Upper lobe of right lung (tissue), 1 donor: ENCODE measurements around the gene DCAF12L2. TPM values are rescaled to one million over a fixed set of nuclear protein-coding genes. Genes with fewer than 3 reads are reported as not detected.
A peak's percentile ranks its signal among the peaks of the same experiment; 100 is the strongest.
"Not testable (repeated sequence)": the region's sequence is repeated elsewhere in the genome, so short reads cannot be mapped to it uniquely, and the experiment has no call there.

Source experiments
- ATAC-seq: fragments of 200-7000 bp; cut with Tn5 transposase; one replicate; pipeline ENCODE4 v1.9.1; 2020; ENCODE audit warnings: mild to moderate bottlenecking, moderate library complexity
- DNase-seq: peaks from one replicate; pipeline ENCODE4 v3.0.0-alpha.2; 2020
- H3K27ac ChIP-seq: fragments of 200-600 bp; one replicate; pipeline ENCODE4 v1.8.0; 2022
- H3K27me3 ChIP-seq: fragments of 200-600 bp; one replicate; pipeline ENCODE4 v1.8.0; 2022; ENCODE audit warnings: mild to moderate bottlenecking
- H3K36me3 ChIP-seq: fragments of 200-600 bp; one replicate; pipeline ENCODE4 v1.8.0; 2022
- H3K4me1 ChIP-seq: fragments of 200-600 bp; one replicate; pipeline ENCODE4 v1.8.0; 2022
- H3K4me3 ChIP-seq: fragments of 200-600 bp; one replicate; pipeline ENCODE4 v1.8.0; 2022; ENCODE audit warnings: mild to moderate bottlenecking
- H3K9me3 ChIP-seq: fragments of 200-600 bp; one replicate; pipeline ENCODE4 v1.8.0; 2022
- intact Hi-C: fragments of 100-400 bp; cut with DNase I; formaldehyde crosslinking; loops from one replicate; pipeline ENCODE4 v1.11.0; 2022
- long read RNA-seq: library from polyadenylated mRNA; unstranded; transcript quantifications from one replicate; pipeline ENCODE4 v2.0.0, GENCODE V29; 2021
- total RNA-seq: library from RNA; stranded (reverse); fragmentation: NEBNext Ultra II Directional; extraction: Animal tissue kit (Norgen Biotek cat#: 25700); gene quantifications from one replicate; pipeline ENCODE4 v1.2.1, GENCODE V29; 2021
- TF ChIP-seq, protein P1 (sequence below): fragments of 200-600 bp; IDR thresholded peaks from one replicate; pipeline ENCODE4 v1.8.0; 2022; ENCODE audit warnings: antibody characterized with exemption
- donor health status: DM: no; HTN: yes; CAD: no; lungs with severe emphysema.

The DCAF12L2 gene
- not detected for total RNA-seq
- long read RNA-seq = 0 reads

DNA sequence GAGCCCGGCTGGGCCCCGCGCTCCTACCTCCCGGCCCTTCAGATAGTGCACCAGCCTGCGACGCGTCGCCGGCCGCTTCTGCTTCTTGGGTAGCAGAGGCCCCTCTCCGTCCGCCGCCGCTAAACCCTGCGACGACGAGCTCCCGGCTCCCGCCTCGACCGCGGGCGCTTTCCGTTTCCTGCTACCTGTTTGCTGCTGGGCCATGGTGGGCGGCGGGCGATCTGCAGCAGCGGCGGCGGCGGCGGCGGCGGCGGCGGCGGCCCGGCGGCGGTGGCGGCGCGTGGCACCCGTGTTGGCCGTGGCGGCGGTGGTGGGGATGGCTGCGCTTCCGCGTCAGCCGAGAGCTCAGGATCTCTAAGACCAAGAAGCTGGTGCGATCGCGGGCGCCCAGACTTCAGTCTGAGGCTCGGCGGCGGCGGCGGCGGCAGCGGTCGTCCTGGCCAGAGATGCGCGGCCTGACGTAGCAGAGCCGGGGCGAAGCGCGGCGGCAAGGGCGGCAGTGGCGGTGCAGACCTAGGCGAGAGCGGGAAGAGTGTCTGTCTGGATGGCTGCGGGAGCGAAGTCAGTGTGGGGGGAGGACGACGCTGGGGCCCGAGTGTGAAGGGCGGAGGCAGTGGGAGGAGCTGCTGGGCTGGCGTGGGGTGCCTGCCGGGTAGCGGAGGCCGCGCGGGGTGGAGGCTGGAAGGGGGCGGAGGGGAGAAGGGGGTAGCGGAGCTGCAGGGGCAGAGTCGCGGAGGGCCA lies at the start of gene DCAF12L2:
Gene DCAF12L2 (minus strand): TSS at position 569 of the 741 bp plus-strand sequence. CDS start 365 bp downstream, at position 204.
- Histone ChIP-seq H3K27ac (no peak within 1 kb of the TSS), H3K4me1 (no peaks in the 10 kb centered on the region), H3K4me3 (peak within 1 kb of the TSS; percentile 23), H3K9me3 (no peaks in the 10 kb centered on the region), H3K27me3 (no peaks in the 10 kb centered on the region), H3K36me3 (no peaks in the 10 kb centered on the region)
- DNase-seq (no peak), ATAC-seq (no peak)
- TF ChIP-seq, protein P1, sequence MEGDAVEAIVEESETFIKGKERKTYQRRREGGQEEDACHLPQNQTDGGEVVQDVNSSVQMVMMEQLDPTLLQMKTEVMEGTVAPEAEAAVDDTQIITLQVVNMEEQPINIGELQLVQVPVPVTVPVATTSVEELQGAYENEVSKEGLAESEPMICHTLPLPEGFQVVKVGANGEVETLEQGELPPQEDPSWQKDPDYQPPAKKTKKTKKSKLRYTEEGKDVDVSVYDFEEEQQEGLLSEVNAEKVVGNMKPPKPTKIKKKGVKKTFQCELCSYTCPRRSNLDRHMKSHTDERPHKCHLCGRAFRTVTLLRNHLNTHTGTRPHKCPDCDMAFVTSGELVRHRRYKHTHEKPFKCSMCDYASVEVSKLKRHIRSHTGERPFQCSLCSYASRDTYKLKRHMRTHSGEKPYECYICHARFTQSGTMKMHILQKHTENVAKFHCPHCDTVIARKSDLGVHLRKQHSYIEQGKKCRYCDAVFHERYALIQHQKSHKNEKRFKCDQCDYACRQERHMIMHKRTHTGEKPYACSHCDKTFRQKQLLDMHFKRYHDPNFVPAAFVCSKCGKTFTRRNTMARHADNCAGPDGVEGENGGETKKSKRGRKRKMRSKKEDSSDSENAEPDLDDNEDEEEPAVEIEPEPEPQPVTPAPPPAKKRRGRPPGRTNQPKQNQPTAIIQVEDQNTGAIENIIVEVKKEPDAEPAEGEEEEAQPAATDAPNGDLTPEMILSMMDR = no peak
- intact Hi-C loops = no loop called here

DNA sequence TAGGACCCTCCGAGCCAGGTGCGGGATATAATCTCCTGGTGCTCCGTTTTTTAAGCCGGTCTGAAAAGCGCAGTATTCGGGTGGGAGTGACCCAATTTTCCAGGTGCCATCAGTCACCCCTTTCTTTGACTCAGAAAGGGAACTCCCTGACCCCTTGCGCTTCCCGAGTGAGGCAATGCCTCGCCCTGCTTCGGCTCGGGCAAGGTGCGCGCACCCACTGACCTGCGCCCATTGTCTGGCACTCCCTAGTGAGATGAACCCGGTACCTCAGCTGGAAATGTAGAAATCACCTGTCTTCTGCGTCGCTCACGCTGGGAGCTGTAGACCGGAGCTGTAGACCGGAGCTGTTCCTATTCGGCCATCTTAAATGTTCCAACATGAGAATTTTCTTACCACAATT lies 24.8 kb upstream of the DCAF12L2 start:
- intact Hi-C loops, H3K36me3 ChIP-seq, DNase-seq, H3K27me3 ChIP-seq, H3K4me3 ChIP-seq, H3K9me3 ChIP-seq, H3K27ac ChIP-seq, H3K4me1 ChIP-seq, ATAC-seq: not testable (repeated sequence)

DNA sequence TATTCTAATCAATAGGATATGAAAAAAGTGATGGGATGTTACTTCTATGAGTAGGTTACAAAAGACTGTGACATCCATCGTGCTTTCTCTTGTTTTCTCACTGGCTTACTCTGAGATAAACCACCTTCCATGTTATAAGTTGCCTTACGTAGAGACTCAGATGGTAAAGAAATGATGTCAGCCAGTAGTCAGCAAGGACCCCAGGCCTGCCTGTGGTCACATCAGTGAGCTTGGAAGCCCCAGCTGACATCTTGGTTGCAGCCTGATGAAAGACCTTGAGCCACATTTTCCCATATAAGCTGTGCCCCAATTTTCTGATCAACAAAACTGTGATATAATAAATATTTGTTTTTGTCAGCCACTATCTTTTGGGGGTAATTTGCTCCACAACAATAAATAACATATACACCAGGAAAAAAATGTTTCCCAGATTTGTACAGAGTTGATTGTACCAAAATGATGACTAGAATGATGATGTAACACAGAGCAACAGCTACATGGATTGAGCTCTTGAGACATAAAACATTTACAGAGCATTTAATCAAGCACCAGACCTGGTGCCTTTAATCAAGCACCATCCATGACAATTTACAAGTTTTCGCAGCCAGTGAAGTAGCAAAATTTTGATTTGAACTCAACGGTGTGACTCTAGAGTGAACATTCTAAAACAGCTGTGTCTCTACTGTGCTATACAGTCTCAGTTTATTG lies 11.2 kb upstream of the DCAF12L2 start:
- Histone ChIP-seq H3K4me3 (no peak overlapping the region), H3K27me3 (no peaks in the 10 kb centered on the region), H3K4me1 (no peaks in the 10 kb centered on the region), H3K36me3 (no peaks in the 10 kb centered on the region), H3K9me3 (no peaks in the 10 kb centered on the region), H3K27ac (no peak overlapping the region)
- TF ChIP-seq, protein P1 = no peak
- ATAC-seq = no peak
- intact Hi-C loops = no loop called here
- DNase-seq = no peak

DNA sequence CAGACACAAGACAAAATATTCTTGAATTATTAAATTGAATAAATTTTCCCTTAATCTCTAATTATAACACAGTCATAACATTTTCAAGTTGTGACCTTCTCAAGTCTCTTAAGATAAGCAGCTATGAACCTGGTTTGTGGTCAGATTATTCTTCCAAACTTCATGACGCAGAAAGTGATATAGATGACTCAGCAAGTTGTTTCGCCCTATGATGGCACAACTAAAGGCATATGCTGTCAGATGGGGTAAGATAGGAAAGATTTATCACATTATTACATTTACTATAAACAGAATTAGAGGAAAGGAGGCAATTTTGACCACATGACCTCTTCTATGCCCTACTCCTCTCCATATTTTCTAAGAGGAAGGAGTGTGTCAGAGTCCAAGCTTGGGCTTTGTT lies 4.6 kb upstream of the DCAF12L2 start:
- no peaks in the 10 kb centered on the region for H3K4me1 ChIP-seq
- DNase-seq (no peak), ATAC-seq (no peak)
- no peak overlapping the region for H3K27ac ChIP-seq
- TF ChIP-seq, protein P1 = no peak
- no peaks in the 10 kb centered on the region for H3K9me3 ChIP-seq
- no peaks in the 10 kb centered on the region for H3K36me3 ChIP-seq
- no peaks in the 10 kb centered on the region for H3K27me3 ChIP-seq
- intact Hi-C loops = no loop called here
- no peak overlapping the region for H3K4me3 ChIP-seq

DNA sequence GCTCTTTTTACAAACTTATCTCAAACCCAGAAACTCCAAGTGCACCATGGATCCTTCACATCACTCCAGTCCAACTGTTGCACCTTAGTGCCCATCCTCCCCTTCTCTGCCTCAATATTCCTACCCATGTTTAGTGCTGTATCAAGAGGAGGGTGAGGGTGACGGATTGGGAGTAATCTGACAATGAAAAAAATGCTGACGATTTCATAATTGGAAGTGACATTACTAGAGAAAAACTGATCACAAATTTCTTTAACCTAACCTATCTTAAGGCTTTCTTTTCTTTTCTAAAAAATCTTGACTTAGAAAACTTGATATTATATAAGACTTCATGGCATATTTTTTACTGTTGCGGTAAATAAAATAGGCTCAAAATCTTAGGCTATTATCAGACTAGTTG lies 1.5 kb upstream of the DCAF12L2 start:
- Histone ChIP-seq H3K27me3 (no peaks in the 10 kb centered on the region), H3K27ac (no peak overlapping the region), H3K9me3 (no peaks in the 10 kb centered on the region), H3K4me1 (no peaks in the 10 kb centered on the region), H3K4me3 (no peak overlapping the region), H3K36me3 (no peaks in the 10 kb centered on the region)
- ATAC-seq (no peak), DNase-seq (no peak)
- intact Hi-C loops = no loop called here
- TF ChIP-seq, protein P1 = no peak

DNA sequence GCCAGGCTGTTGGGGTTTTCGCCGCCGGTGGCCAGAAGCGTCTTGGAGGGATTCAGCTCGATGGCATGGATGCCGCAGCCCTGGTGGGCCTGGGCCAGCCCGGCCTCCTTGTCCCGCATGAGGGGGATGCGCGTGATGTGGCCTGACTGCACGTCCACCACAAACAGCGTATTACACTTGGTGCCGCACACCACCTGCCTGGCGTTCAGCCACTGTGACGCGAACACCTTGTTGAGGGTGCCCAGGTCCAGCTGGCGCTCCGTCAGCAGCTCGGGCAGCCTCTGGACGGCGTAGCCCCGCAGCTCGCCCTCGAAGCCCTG lies 728 bp downstream of the DCAF12L2 start:
- no peak for ATAC-seq

More for the DNA sequence above, 728 bp downstream of the DCAF12L2 start:
- intact Hi-C loops = no loop called here
- no peaks in the 10 kb centered on the region for H3K4me1 ChIP-seq
- H3K27me3 ChIP-seq = no peaks in the 10 kb centered on the region
- no peak for DNase-seq
- no peaks in the 10 kb centered on the region for H3K36me3 ChIP-seq
- TF ChIP-seq, protein P1 = no peak
- H3K9me3 ChIP-seq = no peaks in the 10 kb centered on the region
- no peak overlapping the region for H3K4me3 ChIP-seq
- H3K27ac ChIP-seq = no peak overlapping the region
